GM12872 (cell line): ENCODE results near the gene ST6GAL1.

Experiments
- CTCF ChIP-seq: IDR thresholded peaks from 3 replicates; pipeline ENCODE4 v1.5.1; 2011; ENCODE audit warnings: low read depth, mild to moderate bottlenecking, low read length, moderate library complexity; ENCODE audit not compliant: insufficient read depth

The ST6GAL1 gene

GRCh38 chr3:187041362-187042307 lies 111.3 kb downstream of the ST6GAL1 start:
- TF ChIP-seq CTCF: no peak

- TF ChIP-seq CTCF: no peak
Observed at GRCh38 chr3:187042346-187042745, 112.0 kb downstream of the ST6GAL1 start.

GRCh38 chr3:187042874-187043458 lies 112.6 kb downstream of the ST6GAL1 start:
- TF ChIP-seq CTCF: no peak

GRCh38 chr3:187044206-187044605 lies 113.9 kb downstream of the ST6GAL1 start:
- TF ChIP-seq CTCF: no peak

GRCh38 chr3:187044867-187045552 lies 114.7 kb downstream of the ST6GAL1 start:
- TF ChIP-seq CTCF: no peak

- no peak for TF ChIP-seq CTCF
Observed at GRCh38 chr3:187046033-187046432, 115.7 kb downstream of the ST6GAL1 start.

- TF ChIP-seq CTCF: no peak
Observed at GRCh38 chr3:187049462-187050101, 119.3 kb downstream of the ST6GAL1 start.
